ENCODE results near the gene AGAP1. TPM values are rescaled to one million over a fixed set of nuclear protein-coding genes. Genes with fewer than 3 reads are reported as not detected.
A peak's percentile ranks its signal among the peaks of the same experiment; 100 is the strongest.

The AGAP1 gene
- total RNA-seq, 1 experiment from 2014 or later = 44.8 TPM

- no peak for DNase-seq (ENCODE audit: low spot score)
Measured at GRCh38 chr2:236179236-236180075, 685.6 kb downstream of the AGAP1 start.

DNA sequence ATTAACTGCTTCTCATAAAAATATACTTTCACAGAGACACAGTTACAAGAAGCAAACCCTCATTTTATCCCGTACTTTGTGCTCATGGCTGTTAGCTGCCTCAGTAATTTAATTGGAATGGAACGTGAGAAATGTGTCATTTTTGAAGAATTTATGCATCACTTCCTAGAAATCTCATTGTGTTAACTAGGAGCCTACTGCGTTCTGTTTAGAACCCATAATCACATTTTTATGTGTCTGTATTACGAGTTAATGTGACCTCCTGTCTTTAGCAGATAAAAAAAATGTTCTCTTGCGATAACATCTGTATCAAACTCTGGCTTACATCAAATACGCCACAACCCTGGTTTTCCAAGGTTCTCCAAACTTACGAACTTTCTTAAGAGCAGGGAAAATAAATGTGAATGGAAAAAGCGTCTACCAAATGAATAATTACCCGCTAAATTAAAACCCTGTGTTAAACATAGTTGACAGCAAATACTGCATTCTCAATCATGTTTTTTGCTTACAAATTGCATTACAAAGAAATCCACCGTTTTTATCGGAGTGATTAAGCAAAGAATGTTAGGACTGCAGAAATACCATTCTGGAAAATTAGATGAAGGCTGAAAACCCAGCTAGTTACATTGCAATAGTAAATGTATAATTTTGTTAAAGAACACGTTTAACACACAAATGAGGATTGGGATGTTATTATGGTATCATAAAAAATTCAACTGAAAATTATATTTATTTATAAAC, 686.4 kb downstream of the AGAP1 start:
- no peak for DNase-seq (ENCODE audit: low spot score)

- DNase-seq (ENCODE audit: low spot score) = peak; percentile 81
Measured at GRCh38 chr2:236180831-236181453, 687.1 kb downstream of the AGAP1 start.

Small RNA genes lying within 50 kb of the gene (small RNA-seq; reads per million reads assigned to genes)
- not detected for gene RF00019
- not detected for gene RN7SL204P
- gene RNU7-127P = not detected
- gene TMSB10P1 = not detected

Data from HT-29 (cell line).